Naive B cell (primary cell): ENCODE measurements around the gene CTNNA2. TPM values are rescaled to one million over a fixed set of nuclear protein-coding genes. Genes with fewer than 3 reads are reported as not detected.

ENCODE experiments used
- ATAC-seq, 2 donors: fragments of 150-1000 bp; cut with Tn5 transposase; 2 replicates each; pipeline ENCODE4 v1.10.0; 2021; ENCODE audit warnings: low read depth in 2 of 2, mild to moderate bottlenecking in 2 of 2, moderate library complexity in 2 of 2
- DNase-seq: peaks from one replicate; pipeline ENCODE4 v3.0.0; 2022
- H3K27ac Mint-ChIP-seq, 6 donors: one replicate each; pipeline ENCODE4 v1.8.0; 2020 to 2022; ENCODE audit warnings: mild to moderate bottlenecking in 6 of 6, mixed read lengths in 6 of 6, moderate library complexity in 5 of 6, inconsistent platforms in 2 of 6
- H3K27me3 Mint-ChIP-seq, 3 donors: one replicate each; pipeline ENCODE4 v1.8.0; 2021 to 2022; ENCODE audit warnings: mixed read lengths in 3 of 3, mild to moderate bottlenecking in 1 of 3
- H3K36me3 Mint-ChIP-seq, 2 donors: one replicate each; pipeline ENCODE4 v1.8.0; 2020 to 2022; ENCODE audit warnings: mixed read lengths in 2 of 2, inconsistent platforms in 1 of 2, mild to moderate bottlenecking in 1 of 2
- H3K4me1 Mint-ChIP-seq, 3 donors: one replicate each; pipeline ENCODE4 v1.8.0; 2020 to 2022; ENCODE audit warnings: mixed read lengths in 3 of 3, inconsistent platforms in 1 of 3, mild to moderate bottlenecking in 1 of 3, moderate library complexity in 1 of 3
- H3K4me3 Mint-ChIP-seq, 8 donors: one replicate each; pipeline ENCODE4 v1.8.0; 2020 to 2022; ENCODE audit warnings: mild to moderate bottlenecking in 8 of 8, mixed read lengths in 8 of 8, moderate library complexity in 8 of 8, inconsistent platforms in 2 of 8
- H3K9me3 Mint-ChIP-seq, 7 donors: one replicate each; pipeline ENCODE4 v1.8.0; 2020 to 2022; ENCODE audit warnings: mixed read lengths in 7 of 7, mild to moderate bottlenecking in 5 of 7, inconsistent platforms in 2 of 7, moderate library complexity in 1 of 7
- polyA plus RNA-seq, 6 donors: library from polyadenylated mRNA; unstranded; fragments of 300-500 nt; fragmentation: Illumina TruSeq; gene quantifications; one replicate each; pipeline ENCODE4 v1.2.3, GENCODE V29; 2021; ENCODE audit warnings: low read depth in 6 of 6

CTNNA2 gene
- polyA plus RNA-seq, 6 donors from 2014 or later, result not detected

DNA sequence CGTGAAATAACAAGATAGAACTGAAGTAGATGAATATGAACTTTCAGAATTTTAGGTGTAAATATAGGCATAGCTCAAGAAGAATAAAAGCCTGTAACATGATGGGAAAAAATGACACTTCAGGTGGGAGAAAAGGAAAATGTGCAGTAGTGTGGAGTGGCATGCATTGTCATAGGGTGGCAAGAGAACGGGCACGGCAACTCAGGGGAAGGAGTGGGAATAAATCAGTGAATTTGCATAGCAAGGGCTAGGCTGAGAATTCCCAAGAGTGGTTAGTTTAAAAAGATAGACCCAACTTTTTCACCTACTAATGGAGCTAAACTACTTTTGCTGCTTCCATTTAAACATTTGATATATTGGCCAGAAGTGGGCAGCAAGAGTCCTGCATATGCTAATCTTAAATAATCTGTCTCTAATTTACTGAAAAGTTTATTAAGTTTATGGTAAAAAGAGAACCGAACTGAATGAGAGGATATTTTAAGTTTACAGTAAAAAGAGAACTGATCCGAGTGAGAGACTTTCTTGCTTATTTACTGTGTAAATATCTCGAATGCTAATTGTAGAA lies 228.1 kb downstream of the CTNNA2 start:
- Mint-ChIP-seq H3K9me3 (peaks cover 0 to 9% (median 2%) of the 10 kb centered on the region in 7 donors), H3K4me3 (no peak overlapping the region), H3K27ac (no peak overlapping the region), H3K36me3 (no peaks in the 10 kb centered on the region), H3K27me3 (no peaks in the 10 kb centered on the region), H3K4me1 (no peaks in the 10 kb centered on the region)
- DNase-seq, result no peak
- ATAC-seq, result no peak

GRCh38 chr2:79750321-79750720 lies 237.5 kb downstream of the CTNNA2 start:
- peaks cover 1 to 17% (median 3%) of the 10 kb centered on the region in 7 donors for H3K9me3 Mint-ChIP-seq
- DNase-seq (no peak), ATAC-seq (no peak)
- H3K36me3 Mint-ChIP-seq, result no peaks in the 10 kb centered on the region
- H3K4me3 Mint-ChIP-seq, result no peak overlapping the region
- peak overlapping the region in 1 of 6 donors; percentile 16 for H3K27ac Mint-ChIP-seq
- H3K4me1 Mint-ChIP-seq, result no peaks in the 10 kb centered on the region
- no peaks in the 10 kb centered on the region for H3K27me3 Mint-ChIP-seq

- ATAC-seq, result no peak
- Mint-ChIP-seq H3K9me3 (peaks cover 0 to 17% (median 3%) of the 10 kb centered on the region in 7 donors), H3K36me3 (no peaks in the 10 kb centered on the region), H3K27ac (no peak overlapping the region), H3K27me3 (no peaks in the 10 kb centered on the region), H3K4me3 (no peak overlapping the region), H3K4me1 (no peaks in the 10 kb centered on the region)
- no peak for DNase-seq
These were observed 244.7 kb downstream of the CTNNA2 start for GRCh38 chr2:79757526-79757925.

GRCh38 chr2:79758042-79758441 lies 245.2 kb downstream of the CTNNA2 start:
- Mint-ChIP-seq H3K27ac (no peak overlapping the region), H3K4me3 (no peak overlapping the region), H3K27me3 (no peaks in the 10 kb centered on the region), H3K4me1 (no peaks in the 10 kb centered on the region), H3K9me3 (peaks cover 0 to 17% (median 3%) of the 10 kb centered on the region in 7 donors), H3K36me3 (no peaks in the 10 kb centered on the region)
- ATAC-seq, result no peak
- DNase-seq, result no peak

DNA sequence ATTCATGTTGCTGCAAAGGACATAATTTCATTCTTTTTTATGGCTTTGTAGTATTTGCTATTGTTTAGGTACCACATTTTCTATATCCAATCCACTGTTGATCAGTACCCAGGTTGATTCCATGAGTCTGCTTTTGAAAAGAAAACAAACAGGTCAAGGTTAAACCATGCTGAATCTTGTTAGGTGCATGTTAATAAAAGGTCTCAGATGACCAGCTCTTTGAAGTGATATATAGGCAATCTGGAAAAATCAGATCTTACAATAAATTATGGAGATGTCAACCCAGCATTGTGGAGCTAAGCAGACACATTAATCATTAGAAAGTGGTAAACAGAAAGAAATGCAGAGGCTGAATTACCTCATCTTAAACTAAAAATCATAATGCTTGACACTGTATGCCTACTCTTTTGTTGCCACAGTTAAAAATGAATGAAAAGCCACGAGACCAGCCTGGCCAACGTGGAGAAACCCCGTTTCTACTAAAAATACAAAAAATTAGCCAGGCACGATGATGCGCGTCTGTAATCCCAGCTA lies 246.0 kb downstream of the CTNNA2 start:
- H3K36me3 Mint-ChIP-seq, result no peaks in the 10 kb centered on the region
- H3K27me3 Mint-ChIP-seq, result no peaks in the 10 kb centered on the region
- H3K9me3 Mint-ChIP-seq, result peaks cover 0 to 14% (median 2%) of the 10 kb centered on the region in 7 donors
- no peaks in the 10 kb centered on the region for H3K4me1 Mint-ChIP-seq
- H3K27ac Mint-ChIP-seq, result no peak overlapping the region
- DNase-seq (no peak), ATAC-seq (no peak)
- H3K4me3 Mint-ChIP-seq, result no peak overlapping the region

GRCh38 chr2:79770926-79771325 lies 258.1 kb downstream of the CTNNA2 start:
- ATAC-seq (no peak), DNase-seq (no peak)
- Mint-ChIP-seq H3K9me3 (peaks cover 0 to 4% (median 0%) of the 10 kb centered on the region in 7 donors), H3K4me1 (no peaks in the 10 kb centered on the region), H3K27me3 (no peaks in the 10 kb centered on the region), H3K4me3 (no peak overlapping the region), H3K36me3 (no peaks in the 10 kb centered on the region), H3K27ac (no peak overlapping the region)

GRCh38 chr2:79771493-79771892 lies 258.6 kb downstream of the CTNNA2 start:
- Mint-ChIP-seq H3K9me3 (peaks cover 0 to 4% (median 0%) of the 10 kb centered on the region in 7 donors), H3K27ac (no peak overlapping the region), H3K4me1 (no peaks in the 10 kb centered on the region), H3K36me3 (no peaks in the 10 kb centered on the region), H3K4me3 (no peak overlapping the region), H3K27me3 (no peaks in the 10 kb centered on the region)
- no peak for ATAC-seq
- no peak for DNase-seq

- no peaks in the 10 kb centered on the region for H3K4me1 Mint-ChIP-seq
- no peak for ATAC-seq
- H3K27ac Mint-ChIP-seq, result no peak overlapping the region
- H3K9me3 Mint-ChIP-seq, result peaks cover 0 to 2% (median 0%) of the 10 kb centered on the region in 7 donors
- no peaks in the 10 kb centered on the region for H3K36me3 Mint-ChIP-seq
- no peak overlapping the region for H3K4me3 Mint-ChIP-seq
- no peak for DNase-seq
- no peaks in the 10 kb centered on the region for H3K27me3 Mint-ChIP-seq
These were observed 261.2 kb downstream of the CTNNA2 start for GRCh38 chr2:79774016-79774415.

GRCh38 chr2:79776461-79776860 lies 263.6 kb downstream of the CTNNA2 start:
- H3K9me3 Mint-ChIP-seq, result peaks cover 0 to 7% (median 0%) of the 10 kb centered on the region in 7 donors
- no peaks in the 10 kb centered on the region for H3K4me1 Mint-ChIP-seq

DNA sequence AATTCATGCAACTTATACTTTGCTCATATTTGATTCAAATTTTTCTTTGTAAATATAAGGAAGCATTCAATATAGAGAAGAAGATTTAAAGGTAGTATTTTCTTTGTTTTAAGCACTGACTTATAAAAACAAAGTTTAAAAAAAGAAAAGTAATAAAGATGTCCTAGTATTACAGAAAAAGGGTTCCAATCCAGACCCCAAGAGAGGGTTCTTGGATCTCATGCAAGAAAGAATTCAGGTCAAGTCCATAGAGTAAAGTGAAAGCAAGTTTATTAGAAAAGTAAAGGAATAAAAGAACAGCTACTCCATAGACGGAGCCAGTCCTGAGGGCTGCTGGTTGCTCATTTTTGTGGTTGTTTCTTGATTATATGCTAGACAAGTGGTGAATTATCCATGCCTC lies 267.9 kb downstream of the CTNNA2 start:
- ATAC-seq, result no peak
- peaks cover 0 to 6% (median 2%) of the 10 kb centered on the region in 7 donors for H3K9me3 Mint-ChIP-seq
- no peaks in the 10 kb centered on the region for H3K4me1 Mint-ChIP-seq
- H3K27ac Mint-ChIP-seq, result no peak overlapping the region
- no peak for DNase-seq
- no peaks in the 10 kb centered on the region for H3K36me3 Mint-ChIP-seq
- no peaks in the 10 kb centered on the region for H3K27me3 Mint-ChIP-seq
- H3K4me3 Mint-ChIP-seq, result no peak overlapping the region

More at GRCh38 chr2:79776461-79776860, 263.6 kb downstream of the CTNNA2 start:
- no peak for DNase-seq
- H3K27ac Mint-ChIP-seq, result no peak overlapping the region
- no peaks in the 10 kb centered on the region for H3K36me3 Mint-ChIP-seq
- no peaks in the 10 kb centered on the region for H3K27me3 Mint-ChIP-seq
- no peak for ATAC-seq
- no peak overlapping the region for H3K4me3 Mint-ChIP-seq

- peaks cover 0 to 10% (median 2%) of the 10 kb centered on the region in 7 donors for H3K9me3 Mint-ChIP-seq
These were observed 270.0 kb downstream of the CTNNA2 start for GRCh38 chr2:79782576-79783452.

GRCh38 chr2:79788952-79789651 lies 276.3 kb downstream of the CTNNA2 start:
- H3K4me1 Mint-ChIP-seq, result no peaks in the 10 kb centered on the region
- H3K36me3 Mint-ChIP-seq, result no peaks in the 10 kb centered on the region
- ATAC-seq, result no peak
- H3K9me3 Mint-ChIP-seq, result peaks cover 0 to 5% (median 0%) of the 10 kb centered on the region in 7 donors
- no peak overlapping the region for H3K4me3 Mint-ChIP-seq
- no peaks in the 10 kb centered on the region for H3K27me3 Mint-ChIP-seq
- H3K27ac Mint-ChIP-seq, result no peak overlapping the region
- no peak for DNase-seq

More at GRCh38 chr2:79782576-79783452, 270.0 kb downstream of the CTNNA2 start:
- Mint-ChIP-seq H3K27me3 (no peaks in the 10 kb centered on the region), H3K4me3 (no peak overlapping the region), H3K27ac (no peak overlapping the region), H3K36me3 (no peaks in the 10 kb centered on the region), H3K4me1 (no peaks in the 10 kb centered on the region)
- ATAC-seq (no peak), DNase-seq (no peak)

GRCh38 chr2:79789811-79790210 lies 277.0 kb downstream of the CTNNA2 start:
- Mint-ChIP-seq H3K27me3 (no peaks in the 10 kb centered on the region), H3K4me1 (no peaks in the 10 kb centered on the region), H3K36me3 (no peaks in the 10 kb centered on the region), H3K4me3 (no peak overlapping the region), H3K9me3 (peaks cover 0 to 5% (median 0%) of the 10 kb centered on the region in 7 donors), H3K27ac (no peak overlapping the region)
- no peak for DNase-seq
- ATAC-seq, result no peak
